Measurements from ENCODE around the gene EMP3. TPM values are rescaled to one million over a fixed set of nuclear protein-coding genes. Genes with fewer than 3 reads are reported as not detected.

Gene EMP3
- total and polyA plus RNA-seq, 2 of the 13 experiments (the other 11 are each of a cell fraction or from before 2014, with no cell fraction given) = 2.2 to 7.8 TPM

DNA sequence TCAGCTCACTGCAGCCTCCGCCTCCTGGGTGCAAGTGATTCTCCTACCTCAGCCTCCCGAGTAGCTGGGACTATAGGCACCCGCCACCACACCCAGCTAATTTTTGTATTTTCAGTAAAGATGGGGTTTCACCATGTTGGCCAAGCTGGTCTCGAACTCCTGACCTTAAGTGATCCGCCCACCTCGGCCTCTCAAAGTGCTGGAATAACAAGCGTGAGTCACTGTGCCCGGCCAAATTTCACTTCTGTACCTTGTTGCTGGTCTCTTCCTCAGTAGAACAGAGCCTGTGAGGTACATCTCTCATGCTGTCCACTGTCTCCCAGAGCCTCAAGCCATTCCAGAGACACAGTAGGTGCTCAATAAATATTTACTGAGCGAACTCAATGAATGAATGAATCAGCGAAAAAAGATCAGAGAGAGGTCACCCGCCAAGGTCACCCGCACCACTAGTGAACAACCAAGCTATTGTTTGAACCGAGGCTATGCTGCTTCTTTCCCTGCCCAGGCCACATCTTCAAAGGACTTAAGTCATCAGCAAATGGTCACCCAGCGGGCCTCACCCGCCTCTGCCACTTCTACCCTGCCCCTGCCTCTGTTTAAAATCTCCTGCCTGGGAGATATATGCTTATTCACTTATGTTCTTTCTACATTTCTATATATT lies 29.1 kb downstream of the EMP3 start (continued):
- no peak for TF ChIP-seq E2F5 (CRISPR knock-in tag; conservative IDR thresholded peaks at IDR 0.05)
- TF ChIP-seq ZNF589 (CRISPR knock-in tag; conservative IDR thresholded peaks at IDR 0.05) = peak; percentile 54; the same call in 1 of the 2 replicates
- peak; percentile 53; the same call in 1 of the 2 replicates for TF ChIP-seq IRF2 (CRISPR knock-in tag; IDR thresholded peaks at IDR 0.05)
- peak; percentile 95 for TF ChIP-seq JUNB (CRISPR knock-in tag; IDR thresholded peaks at IDR 0.05; ENCODE audit: borderline replicate concordance)
- no peak for TF ChIP-seq ZFYVE20 (CRISPR knock-in tag; IDR thresholded peaks at IDR 0.05; ENCODE audit: borderline replicate concordance, low read depth)
- no peak for TF ChIP-seq ZBTB8A (CRISPR knock-in tag; IDR thresholded peaks at IDR 0.05; ENCODE audit: borderline replicate concordance, low read depth)
- TF ChIP-seq, protein P1, sequence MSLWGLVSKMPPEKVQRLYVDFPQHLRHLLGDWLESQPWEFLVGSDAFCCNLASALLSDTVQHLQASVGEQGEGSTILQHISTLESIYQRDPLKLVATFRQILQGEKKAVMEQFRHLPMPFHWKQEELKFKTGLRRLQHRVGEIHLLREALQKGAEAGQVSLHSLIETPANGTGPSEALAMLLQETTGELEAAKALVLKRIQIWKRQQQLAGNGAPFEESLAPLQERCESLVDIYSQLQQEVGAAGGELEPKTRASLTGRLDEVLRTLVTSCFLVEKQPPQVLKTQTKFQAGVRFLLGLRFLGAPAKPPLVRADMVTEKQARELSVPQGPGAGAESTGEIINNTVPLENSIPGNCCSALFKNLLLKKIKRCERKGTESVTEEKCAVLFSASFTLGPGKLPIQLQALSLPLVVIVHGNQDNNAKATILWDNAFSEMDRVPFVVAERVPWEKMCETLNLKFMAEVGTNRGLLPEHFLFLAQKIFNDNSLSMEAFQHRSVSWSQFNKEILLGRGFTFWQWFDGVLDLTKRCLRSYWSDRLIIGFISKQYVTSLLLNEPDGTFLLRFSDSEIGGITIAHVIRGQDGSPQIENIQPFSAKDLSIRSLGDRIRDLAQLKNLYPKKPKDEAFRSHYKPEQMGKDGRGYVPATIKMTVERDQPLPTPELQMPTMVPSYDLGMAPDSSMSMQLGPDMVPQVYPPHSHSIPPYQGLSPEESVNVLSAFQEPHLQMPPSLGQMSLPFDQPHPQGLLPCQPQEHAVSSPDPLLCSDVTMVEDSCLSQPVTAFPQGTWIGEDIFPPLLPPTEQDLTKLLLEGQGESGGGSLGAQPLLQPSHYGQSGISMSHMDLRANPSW (CRISPR knock-in tag; IDR thresholded peaks at IDR 0.05; ENCODE audit: borderline replicate concordance) = peak; percentile 34; the same call in 1 of the 2 replicates
- TF ChIP-seq ZSCAN5A (CRISPR knock-in tag; IDR thresholded peaks at IDR 0.05; ENCODE audit: borderline replicate concordance) = no peak
- TF ChIP-seq SMYD3 (CRISPR knock-in tag; IDR thresholded peaks at IDR 0.05) = peak; percentile 59; the same call in 1 of the 2 replicates
- peak; percentile 25; the same call in 1 of the 2 replicates for TF ChIP-seq ZNF121 (CRISPR knock-in tag; IDR thresholded peaks at IDR 0.05)
- peak; percentile 80; the same call in 1 of the 2 replicates for TF ChIP-seq MXD4 (CRISPR knock-in tag; IDR thresholded peaks at IDR 0.05)
- peak; percentile 70; the same call in 1 of the 2 replicates for TF ChIP-seq GFI1 (CRISPR knock-in tag; IDR thresholded peaks at IDR 0.05; ENCODE audit: borderline replicate concordance)
- no peak for TF ChIP-seq SP4 (CRISPR knock-in tag; IDR thresholded peaks at IDR 0.05)
- TF ChIP-seq KDM1A (CRISPR knock-in tag; IDR thresholded peaks at IDR 0.05) = peak; percentile 87
- peak; percentile 99 for TF ChIP-seq TCF7 (IDR thresholded peaks at IDR 0.05; ENCODE audit: low read depth)
- peak; percentile 71; the same call in 1 of the 2 replicates for TF ChIP-seq HNRNPL (IDR thresholded peaks at IDR 0.05; ENCODE audit: low read depth, low read length)
- TF ChIP-seq ZBTB20 (CRISPR knock-in tag; IDR thresholded peaks at IDR 0.05; ENCODE audit: borderline replicate concordance, low read depth) = peak; percentile 80; the same call in 1 of the 2 replicates
- TF ChIP-seq ERF (CRISPR knock-in tag; IDR thresholded peaks at IDR 0.05) = peak; percentile 83; the same call in 1 of the 2 replicates
- TF ChIP-seq ZNF350 (CRISPR knock-in tag; IDR thresholded peaks at IDR 0.05; ENCODE audit: borderline replicate concordance, low read depth) = peak; percentile 48
- TF ChIP-seq KMT2A (CRISPR knock-in tag; IDR thresholded peaks at IDR 0.05) = peak; percentile 34; the same call in 1 of the 2 replicates
- peak; percentile 89 for TF ChIP-seq MEIS1 (CRISPR knock-in tag; IDR thresholded peaks at IDR 0.05; ENCODE audit: borderline replicate concordance)
- TF ChIP-seq, protein P2, sequence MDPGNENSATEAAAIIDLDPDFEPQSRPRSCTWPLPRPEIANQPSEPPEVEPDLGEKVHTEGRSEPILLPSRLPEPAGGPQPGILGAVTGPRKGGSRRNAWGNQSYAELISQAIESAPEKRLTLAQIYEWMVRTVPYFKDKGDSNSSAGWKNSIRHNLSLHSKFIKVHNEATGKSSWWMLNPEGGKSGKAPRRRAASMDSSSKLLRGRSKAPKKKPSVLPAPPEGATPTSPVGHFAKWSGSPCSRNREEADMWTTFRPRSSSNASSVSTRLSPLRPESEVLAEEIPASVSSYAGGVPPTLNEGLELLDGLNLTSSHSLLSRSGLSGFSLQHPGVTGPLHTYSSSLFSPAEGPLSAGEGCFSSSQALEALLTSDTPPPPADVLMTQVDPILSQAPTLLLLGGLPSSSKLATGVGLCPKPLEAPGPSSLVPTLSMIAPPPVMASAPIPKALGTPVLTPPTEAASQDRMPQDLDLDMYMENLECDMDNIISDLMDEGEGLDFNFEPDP (CRISPR knock-in tag; conservative IDR thresholded peaks at IDR 0.05) = no peak
- peak; percentile 44; the same call in 1 of the 2 replicates for TF ChIP-seq ZNF543 (CRISPR knock-in tag; IDR thresholded peaks at IDR 0.05)
